HEK293 (cell line): Measurements from ENCODE around the gene MLLT6.

Experiments used
- CTCF ChIA-PET: fragments of 350-600 bp; formaldehyde crosslinking; extraction: SDS; loops from one replicate; lab custom pipeline; 2021; ENCODE audit warnings: antibody characterized with exemption; lab: Yijun Ruan, JAX
- POLR2A ChIA-PET: fragments of 300-600 bp; formaldehyde crosslinking; extraction: SDS; loops from one replicate; lab custom pipeline; 2020; ENCODE audit warnings: antibody characterized with exemption, inconsistent platforms; lab: Yijun Ruan, JAX
- H3K27ac ChIP-seq: fragments of 200-500 bp; sonication (Bioruptor generic); 2 replicates; pipeline ENCODE4 v1.5.1; 2014; ENCODE audit warnings: low read depth, low read length, control low read depth, inconsistent platforms; ENCODE audit errors: extremely low read depth
- H3K36me3 ChIP-seq, 2 experiments: fragments of 200-500 bp in 1 of 2; sonication (Bioruptor generic) in 1 of 2; 1 replicate in 1 of 2; 2 replicates in 1 of 2; pipeline ENCODE4 v1.5.1; 2014 to 2017; ENCODE audit warnings: inconsistent platforms in 2 of 2, low read length in 2 of 2; ENCODE audit not compliant: control insufficient read depth in 2 of 2, insufficient read depth in 1 of 2
- H3K4me1 ChIP-seq: fragments of 200-500 bp; sonication (Bioruptor generic); 2 replicates; pipeline ENCODE4 v1.5.1; 2014; ENCODE audit warnings: mild to moderate bottlenecking, low read length, inconsistent platforms; ENCODE audit not compliant: control insufficient read depth, insufficient read depth
- H3K4me3 ChIP-seq: 2 replicates; pipeline ENCODE4 v1.5.1; 2011; ENCODE audit warnings: low read depth, mild to moderate bottlenecking, control low read depth, low read length, moderate library complexity
- H3K9me3 ChIP-seq: fragments of 200-500 bp; sonication (Bioruptor generic); 2 replicates; pipeline ENCODE4 v1.5.1; 2014; ENCODE audit warnings: low read depth, low read length, inconsistent platforms; ENCODE audit not compliant: control insufficient read depth, insufficient read depth
- GLIS1 ChIP-seq: fragments of 450-650 bp; formaldehyde crosslinking; IDR thresholded peaks from 2 replicates; pipeline ENCODE4 v1.5.1; 2016; ENCODE audit warnings: missing biosample characterization, missing genetic modification characterization
- GLIS2 ChIP-seq: fragments of 450-650 bp; formaldehyde crosslinking; IDR thresholded peaks from 2 replicates; pipeline ENCODE4 v1.5.1; 2016; ENCODE audit warnings: missing biosample characterization, missing genetic modification characterization
- KLF8 ChIP-seq: fragments of 450-650 bp; formaldehyde crosslinking; IDR thresholded peaks from 2 replicates; pipeline ENCODE4 v1.5.1; 2016; ENCODE audit warnings: missing biosample characterization, missing genetic modification characterization
- OSR2 ChIP-seq: fragments of 450-650 bp; formaldehyde crosslinking; IDR thresholded peaks from 2 replicates; pipeline ENCODE4 v1.5.1; 2016; ENCODE audit warnings: missing biosample characterization, missing genetic modification characterization
- PATZ1 ChIP-seq: fragments of 450-650 bp; formaldehyde crosslinking; IDR thresholded peaks from 2 replicates; pipeline ENCODE4 v1.5.1; 2016; ENCODE audit warnings: missing biosample characterization, missing genetic modification characterization
- SP2 ChIP-seq: fragments of 450-650 bp; formaldehyde crosslinking; IDR thresholded peaks from 2 replicates; pipeline ENCODE4 v1.5.1; 2016; ENCODE audit warnings: missing biosample characterization, missing genetic modification characterization
- SP7 ChIP-seq: fragments of 450-650 bp; formaldehyde crosslinking; IDR thresholded peaks from 2 replicates; pipeline ENCODE4 v1.5.1; 2016; ENCODE audit warnings: missing biosample characterization, missing genetic modification characterization
- TCF7L2 ChIP-seq: IDR thresholded peaks from 2 replicates; pipeline ENCODE4 v1.6.1; 2011; ENCODE audit warnings: low read depth, mild to moderate bottlenecking, inconsistent platforms, low read length, moderate library complexity, borderline replicate concordance
- WT1 ChIP-seq: fragments of 450-650 bp; formaldehyde crosslinking; IDR thresholded peaks from 2 replicates; pipeline ENCODE4 v1.5.1; 2016; ENCODE audit warnings: missing biosample characterization, missing genetic modification characterization
- ZBTB10 ChIP-seq: fragments of 450-650 bp; formaldehyde crosslinking; IDR thresholded peaks from 2 replicates; pipeline ENCODE4 v1.5.1; 2016; ENCODE audit warnings: missing biosample characterization, missing genetic modification characterization
- ZBTB8A ChIP-seq: fragments of 450-650 bp; formaldehyde crosslinking; IDR thresholded peaks from 2 replicates; pipeline ENCODE4 v1.5.1; 2016; ENCODE audit warnings: missing biosample characterization, missing genetic modification characterization
- ZFHX2 ChIP-seq: fragments of 450-650 bp; formaldehyde crosslinking; conservative IDR thresholded peaks from 2 replicates; pipeline ENCODE4 v1.5.1; 2016; ENCODE audit warnings: missing biosample characterization, missing genetic modification characterization
- ZFP37 ChIP-seq: fragments of 450-650 bp; formaldehyde crosslinking; IDR thresholded peaks from 2 replicates; pipeline ENCODE4 v1.5.1; 2016; ENCODE audit warnings: missing biosample characterization, missing genetic modification characterization
- ZIC2 ChIP-seq: fragments of 450-650 bp; formaldehyde crosslinking; IDR thresholded peaks from 2 replicates; pipeline ENCODE4 v1.5.1; 2016; ENCODE audit warnings: missing biosample characterization, missing genetic modification characterization
- ZNF23 ChIP-seq: fragments of 450-650 bp; formaldehyde crosslinking; IDR thresholded peaks from 2 replicates; pipeline ENCODE4 v1.5.1; 2016; ENCODE audit warnings: missing biosample characterization, missing genetic modification characterization, borderline replicate concordance
- ZNF335 ChIP-seq: fragments of 450-650 bp; formaldehyde crosslinking; conservative IDR thresholded peaks from 2 replicates; pipeline ENCODE4 v1.5.1; 2016; ENCODE audit warnings: missing biosample characterization, missing genetic modification characterization
- ZNF398 ChIP-seq: fragments of 450-650 bp; formaldehyde crosslinking; IDR thresholded peaks from 2 replicates; pipeline ENCODE4 v1.5.1; 2017; ENCODE audit warnings: missing biosample characterization, missing genetic modification characterization
- ZNF423 ChIP-seq: fragments of 450-650 bp; formaldehyde crosslinking; IDR thresholded peaks from 2 replicates; pipeline ENCODE4 v1.5.1; 2016; ENCODE audit warnings: missing biosample characterization, missing genetic modification characterization
- ZNF501 ChIP-seq: fragments of 450-650 bp; formaldehyde crosslinking; IDR thresholded peaks from 2 replicates; pipeline ENCODE4 v1.5.1; 2016; ENCODE audit warnings: missing biosample characterization, missing genetic modification characterization
- ZNF514 ChIP-seq: fragments of 450-650 bp; formaldehyde crosslinking; IDR thresholded peaks from 2 replicates; pipeline ENCODE4 v1.5.1; 2016; ENCODE audit warnings: missing biosample characterization, missing genetic modification characterization
- ZNF561 ChIP-seq: fragments of 450-650 bp; IDR thresholded peaks from 2 replicates; pipeline ENCODE4 v1.5.1; 2018; ENCODE audit warnings: missing biosample characterization, missing genetic modification characterization, borderline replicate concordance
- ZNF596 ChIP-seq: fragments of 450-650 bp; IDR thresholded peaks from 2 replicates; pipeline ENCODE4 v1.5.0; 2018; ENCODE audit warnings: missing biosample characterization, mild to moderate bottlenecking, missing genetic modification characterization, moderate library complexity
- ZNF610 ChIP-seq: fragments of 450-650 bp; formaldehyde crosslinking; IDR thresholded peaks from 2 replicates; pipeline ENCODE4 v1.5.1; 2016; ENCODE audit warnings: missing biosample characterization, missing genetic modification characterization, borderline replicate concordance
- ZNF660 ChIP-seq: fragments of 450-650 bp; IDR thresholded peaks from 2 replicates; pipeline ENCODE4 v1.5.1; 2018; ENCODE audit warnings: missing biosample characterization, mild to moderate bottlenecking, missing genetic modification characterization

The MLLT6 gene

DNA sequence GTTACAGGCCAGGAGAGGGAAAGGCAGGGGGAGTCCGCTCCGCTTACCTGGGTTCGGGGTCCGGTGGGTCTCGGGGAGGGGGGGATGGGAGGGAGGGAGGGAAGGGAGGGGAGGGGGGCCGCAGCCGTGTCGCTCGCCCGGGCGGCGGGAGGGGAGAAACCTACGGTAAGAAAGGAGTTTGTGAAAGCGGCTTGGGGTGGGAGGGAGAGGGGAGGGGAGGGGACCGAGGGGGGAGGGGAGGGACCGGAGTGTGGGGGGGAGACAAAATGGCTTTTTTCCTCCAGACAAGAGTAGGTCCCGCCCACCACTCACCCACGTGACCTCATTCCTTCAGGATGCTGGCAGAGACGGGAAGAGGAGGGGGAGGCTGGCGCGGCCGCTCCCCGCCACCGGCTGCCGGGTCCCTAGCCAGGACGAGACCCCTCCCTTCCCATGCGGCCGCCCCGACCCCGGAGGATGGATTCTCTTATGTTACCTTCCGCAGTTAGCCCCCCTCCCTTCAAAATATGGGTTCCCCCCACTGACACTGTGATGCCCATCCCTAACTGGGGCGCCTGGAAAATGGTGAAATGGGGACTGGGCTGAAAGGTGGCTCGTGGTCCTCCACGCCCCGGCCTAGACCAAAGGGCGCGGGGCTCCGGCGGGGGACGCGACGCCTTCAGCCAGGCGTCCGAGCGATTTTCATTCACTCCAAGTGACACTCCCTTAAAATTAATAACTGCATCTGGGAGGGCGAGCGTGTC lies 43.2 kb downstream of the MLLT6 start, which contains the start of gene PCGF2 (continued):
- peak; percentile 83 for TF ChIP-seq ZNF398 (tag by site-specific recombination)
- TF ChIP-seq ZNF610 (tag by site-specific recombination): peak; percentile 84
- peak; percentile 47; the same call in 1 of the 2 replicates for TF ChIP-seq SP2 (tag by site-specific recombination)
- TF ChIP-seq ZNF23 (tag by site-specific recombination): no peak
- no peak for TF ChIP-seq OSR2
- TF ChIP-seq PATZ1 (tag by site-specific recombination): peak; percentile 89
- peak; percentile 82; the same call in 1 of the 2 replicates for TF ChIP-seq ZBTB10
- TF ChIP-seq ZNF660: 0 out of 2 replicates have a peak, but pooled peaks have one; percentile 39
- no peak for TF ChIP-seq TCF7L2
- TF ChIP-seq SP7: peak; percentile 51
- no peak for TF ChIP-seq ZNF561 (tag by site-specific recombination)
- TF ChIP-seq ZBTB8A (tag by site-specific recombination): peak; percentile 96
- peak; percentile 67; the same call in 1 of the 2 replicates for TF ChIP-seq ZFP37 (tag by site-specific recombination)
- 0 out of 2 replicates have a peak, but pooled peaks have one; percentile 31 for TF ChIP-seq ZFHX2 (tag by site-specific recombination)
- 0 out of 2 replicates have a peak, but pooled peaks have one; percentile 2 for TF ChIP-seq ZNF596 (tag by site-specific recombination)

DNA sequence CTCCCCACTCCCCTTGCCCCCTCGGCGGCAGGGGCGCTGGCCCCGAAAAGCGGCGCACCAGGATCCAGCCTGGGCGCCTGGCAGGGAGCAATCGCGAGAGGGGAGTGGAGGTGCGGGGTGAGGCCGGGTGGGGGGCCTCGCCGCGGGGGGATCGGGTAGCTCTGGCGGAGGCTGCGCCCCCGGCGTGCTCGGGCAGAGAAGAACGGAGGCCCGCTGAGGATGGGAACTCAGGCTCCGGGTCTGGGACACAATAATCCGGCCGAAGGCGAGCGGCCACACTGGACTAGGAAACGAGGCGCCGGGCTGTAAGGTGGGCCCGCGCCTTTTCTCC lies 43.8 kb downstream of the MLLT6 start:
- POLR2A ChIA-PET: interaction anchor here (0.6 to 1.6 kb wide), 6 partner anchors 15 to 121 kb away, joined by 3 to 7 read pairs (median 4); partner anchors contain the start of genes CISD3, LASP1 and MLLT6
- H3K4me1 ChIP-seq: peaks cover 31% of the 10 kb centered on the region
- CTCF ChIA-PET: no interaction called here
- no peak for TF ChIP-seq ZNF610 (tag by site-specific recombination)
- peak; percentile 68; the same call in 1 of the 2 replicates for TF ChIP-seq ZBTB10
- TF ChIP-seq ZNF335 (tag by site-specific recombination): peak; percentile 64; the same call in 1 of the 2 replicates
- peak; percentile 97 for TF ChIP-seq ZIC2 (tag by site-specific recombination)
- TF ChIP-seq ZBTB8A (tag by site-specific recombination): peak; percentile 78; the same call in 1 of the 2 replicates
- TF ChIP-seq KLF8: peak; percentile 52; the same call in 1 of the 2 replicates
- TF ChIP-seq ZNF514: no peak
- TF ChIP-seq PATZ1 (tag by site-specific recombination): peak; percentile 69; the same call in 1 of the 2 replicates
- TF ChIP-seq WT1 (tag by site-specific recombination): peak; percentile 35; the same call in 1 of the 2 replicates
- peak; percentile 98 for TF ChIP-seq GLIS2 (tag by site-specific recombination)
- TF ChIP-seq ZNF423: 0 out of 2 replicates have a peak, but pooled peaks have one; percentile 41
- TF ChIP-seq SP2 (tag by site-specific recombination): no peak
- TF ChIP-seq ZNF501 (tag by site-specific recombination): 0 out of 2 replicates have a peak, but pooled peaks have one; percentile 4
- peak; percentile 79 for TF ChIP-seq GLIS1 (tag by site-specific recombination)

More for the DNA sequence above, 43.8 kb downstream of the MLLT6 start:
- Histone ChIP-seq H3K36me3 (peaks cover 3 to 4% of the 10 kb centered on the region in 2 experiments), H3K9me3 (no peaks in the 10 kb centered on the region), H3K27ac (peak overlapping the region; percentile 89), H3K4me3 (peak overlapping the region; percentile 54)
